D721Med (cell line): ENCODE measurements around the gene DNAJB2.

ENCODE experiments used
- DNase-seq: peaks from one replicate; pipeline ENCODE4 v3.0.0; 2011; ENCODE audit warnings: low spot score; ENCODE audit not compliant: insufficient read length
- FAIRE-seq: peaks from 2 replicates; lab custom pipeline; 2011; peaks lifted over from hg19 to GRCh38; lab: Jason Lieb, UNC
- TF ChIP-seq, protein P1 (sequence below): IDR thresholded peaks from 2 replicates; pipeline ENCODE4 v1.5.1; 2012; ENCODE audit warnings: mild to moderate bottlenecking, control low read depth; ENCODE audit not compliant: insufficient read depth; ENCODE audit errors: missing control alignments

Gene DNAJB2

GRCh38 chr2:219296142-219296541 lies 17.0 kb downstream of the DNAJB2 start:
- TF ChIP-seq, protein P1, sequence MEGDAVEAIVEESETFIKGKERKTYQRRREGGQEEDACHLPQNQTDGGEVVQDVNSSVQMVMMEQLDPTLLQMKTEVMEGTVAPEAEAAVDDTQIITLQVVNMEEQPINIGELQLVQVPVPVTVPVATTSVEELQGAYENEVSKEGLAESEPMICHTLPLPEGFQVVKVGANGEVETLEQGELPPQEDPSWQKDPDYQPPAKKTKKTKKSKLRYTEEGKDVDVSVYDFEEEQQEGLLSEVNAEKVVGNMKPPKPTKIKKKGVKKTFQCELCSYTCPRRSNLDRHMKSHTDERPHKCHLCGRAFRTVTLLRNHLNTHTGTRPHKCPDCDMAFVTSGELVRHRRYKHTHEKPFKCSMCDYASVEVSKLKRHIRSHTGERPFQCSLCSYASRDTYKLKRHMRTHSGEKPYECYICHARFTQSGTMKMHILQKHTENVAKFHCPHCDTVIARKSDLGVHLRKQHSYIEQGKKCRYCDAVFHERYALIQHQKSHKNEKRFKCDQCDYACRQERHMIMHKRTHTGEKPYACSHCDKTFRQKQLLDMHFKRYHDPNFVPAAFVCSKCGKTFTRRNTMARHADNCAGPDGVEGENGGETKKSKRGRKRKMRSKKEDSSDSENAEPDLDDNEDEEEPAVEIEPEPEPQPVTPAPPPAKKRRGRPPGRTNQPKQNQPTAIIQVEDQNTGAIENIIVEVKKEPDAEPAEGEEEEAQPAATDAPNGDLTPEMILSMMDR, result no peak
- no peak for DNase-seq
- FAIRE-seq, result no peak

DNA sequence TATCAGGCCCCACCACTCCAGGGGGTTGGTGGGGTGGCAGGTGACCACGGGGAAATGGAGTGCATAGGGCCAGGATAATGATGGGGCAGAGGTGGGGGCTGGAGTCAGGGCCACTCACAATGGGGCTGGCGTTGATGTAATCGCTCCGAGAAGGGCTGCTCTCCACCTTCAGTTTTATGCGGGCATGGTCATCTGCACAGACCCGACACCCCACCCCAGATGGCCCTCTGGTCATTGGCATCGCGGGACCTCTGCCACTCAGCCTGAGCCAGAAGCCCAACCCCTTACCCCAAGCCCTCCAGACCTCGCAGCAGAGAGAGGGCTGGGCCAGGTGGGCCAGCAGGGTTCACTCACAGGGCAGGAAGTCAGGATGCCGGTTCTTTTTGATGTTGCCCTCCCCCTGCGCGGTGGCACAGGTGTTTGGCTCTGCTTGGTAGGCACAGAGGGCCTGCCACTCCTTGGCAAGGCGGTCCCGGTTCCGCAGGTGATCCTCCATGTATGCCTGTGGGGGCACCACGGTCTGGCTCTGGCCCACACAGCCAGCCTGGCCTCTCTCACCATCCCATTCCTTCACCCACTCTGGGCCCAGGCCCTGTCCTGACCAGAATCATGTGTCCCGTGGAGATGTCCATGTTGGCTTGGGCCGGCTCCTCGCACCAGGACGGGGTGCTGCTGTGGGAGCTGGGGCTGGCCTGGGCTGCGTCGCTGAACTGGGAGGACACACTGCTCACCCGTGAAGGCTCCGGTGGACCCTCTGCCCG lies 17.6 kb downstream of the DNAJB2 start:
- TF ChIP-seq, protein P1, result no peak
- DNase-seq (no peak), FAIRE-seq (no peak)

DNA sequence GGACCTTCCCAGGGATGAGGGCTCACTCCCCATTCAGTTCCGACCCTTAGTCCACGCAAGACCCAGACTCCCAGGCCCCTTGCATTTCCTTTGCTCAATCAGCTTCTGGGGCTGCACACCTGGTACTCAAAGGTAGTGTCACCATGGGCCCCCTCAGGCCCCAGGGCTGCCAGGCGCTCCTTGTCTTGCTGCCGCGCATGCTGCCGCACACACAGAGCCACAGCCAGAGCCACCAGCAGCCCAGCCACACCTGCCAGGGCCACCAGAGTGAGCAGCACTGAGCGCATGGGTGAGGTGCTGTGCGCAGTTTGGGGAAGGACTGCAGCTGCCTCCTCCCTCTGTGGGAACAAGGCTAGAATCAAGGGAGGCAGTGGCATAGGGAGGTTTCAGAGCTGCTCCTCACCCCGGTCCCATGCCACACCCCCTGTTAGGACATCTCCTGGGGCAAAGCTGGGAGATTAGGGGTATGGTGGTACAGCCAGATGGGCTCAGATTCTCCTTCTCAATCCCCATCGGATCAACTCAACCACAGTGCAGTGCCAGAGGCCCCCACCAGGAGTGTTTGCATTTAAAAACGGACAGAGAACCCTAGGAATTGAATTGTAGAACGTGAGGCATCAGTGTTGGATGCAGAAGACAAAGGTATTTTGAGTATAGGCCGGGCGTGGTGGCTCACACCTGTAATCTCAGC lies 18.7 kb downstream of the DNAJB2 start:
- TF ChIP-seq, protein P1, result no peak
- FAIRE-seq (no peak), DNase-seq (no peak)

- peak; percentile 92 for DNase-seq
- FAIRE-seq, result no peak
- TF ChIP-seq, protein P1, result peak; percentile 90
Observed at GRCh38 chr2:219298759-219299371, 19.7 kb downstream of the DNAJB2 start.

GRCh38 chr2:219299372-219299760 lies 20.2 kb downstream of the DNAJB2 start:
- DNase-seq (no peak), FAIRE-seq (no peak)
- TF ChIP-seq, protein P1, result no peak

- FAIRE-seq (no peak), DNase-seq (no peak)
- TF ChIP-seq, protein P1, result no peak
Observed at GRCh38 chr2:219300022-219300421, 20.9 kb downstream of the DNAJB2 start.
